GM12878 (cell line): ENCODE data around the gene ADORA2B. TPM values are rescaled to one million over a fixed set of nuclear protein-coding genes. Genes with fewer than 3 reads are reported as not detected.

ENCODE experiments used
- ATAC-seq: fragments of 200-7000 bp; cut with Tn5 transposase; 3 replicates; pipeline ENCODE4 v1.9.1; 2020; ENCODE audit warnings: mild to moderate bottlenecking, moderate library complexity
- BruUV-seq: library from RNA; stranded (reverse); fragments of 400-500 nt; replicated peaks from 2 replicates; lab custom pipeline; 2021; lab: Mats Ljungman, UMichigan
- CTCF ChIA-PET: fragments of 300-600 bp; sonication (Branson Sonifier 250); formaldehyde crosslinking; extraction: SDS; loops from one replicate; lab custom pipeline; 2021; ENCODE audit warnings: inconsistent platforms; lab: Yijun Ruan, JAX
- POLR2A ChIA-PET: fragments of 350-600 bp; formaldehyde crosslinking; extraction: SDS; loops from one replicate; lab custom pipeline; 2021; ENCODE audit warnings: inconsistent platforms; lab: Charles Lee
- RAD21 ChIA-PET: fragments of 300-600 bp; sonication (Branson Sonifier 250); formaldehyde crosslinking; loops from one replicate; lab custom pipeline; 2023; ENCODE audit warnings: antibody characterized with exemption; ENCODE audit not compliant: unreplicated experiment; lab: Charles Lee
- SMC1A ChIA-PET: fragments of 300-600 bp; sonication (Branson Sonifier 250); formaldehyde crosslinking; loops from one replicate; lab custom pipeline; 2023; ENCODE audit not compliant: unreplicated experiment, uncharacterized antibody; lab: Charles Lee
- DNase-seq: peaks from one replicate; pipeline ENCODE4 v3.0.0-alpha.2; 2011; ENCODE audit warnings: low read depth, low spot score
- FAIRE-seq: peaks from 3 replicates; lab custom pipeline; 2011; peaks lifted over from hg19 to GRCh38; lab: Jason Lieb, UNC
- H2AFZ ChIP-seq: 2 replicates; pipeline ENCODE4 v1.6.0; 2011; ENCODE audit warnings: low read depth, low read length, control low read depth; ENCODE audit not compliant: control insufficient read depth
- H3K27ac ChIP-seq: 2 replicates; pipeline ENCODE4 v1.5.1; 2011; ENCODE audit warnings: control low read depth; ENCODE audit not compliant: control insufficient read depth, insufficient read depth
- H3K27me3 ChIP-seq, 2 experiments: replicated peaks in 1 of 2; 2 replicates each; pipeline versions ENCODE4 v1.6.0 to v1.6.1; 2011; ENCODE audit warnings: low read length in 1 of 2; ENCODE audit not compliant: control insufficient read depth in 2 of 2, insufficient read depth in 2 of 2
- H3K36me3 ChIP-seq, 2 experiments: 2 replicates each; pipeline ENCODE4 v1.5.1; 2011; ENCODE audit warnings: low read length in 1 of 2; ENCODE audit not compliant: control insufficient read depth in 2 of 2, insufficient read depth in 2 of 2
- H3K4me1 ChIP-seq: 2 replicates; pipeline ENCODE4 v1.6.1; 2011; ENCODE audit warnings: mild to moderate bottlenecking, low read length, moderate library complexity, mixed read lengths; ENCODE audit not compliant: control insufficient read depth, insufficient read depth
- H3K4me2 ChIP-seq: 2 replicates; pipeline ENCODE4 v1.6.0; 2011; ENCODE audit warnings: control low read depth; ENCODE audit not compliant: control insufficient read depth, insufficient read depth
- H3K4me3 ChIP-seq: fragments of 200-600 bp; sonication (generic); 2 replicates; pipeline ENCODE4 v1.5.1; 2016
- H3K79me2 ChIP-seq: 2 replicates; pipeline ENCODE4 v1.6.0; 2011; ENCODE audit warnings: low read length; ENCODE audit not compliant: control insufficient read depth, insufficient read depth
- H3K9ac ChIP-seq: 2 replicates; pipeline ENCODE4 v1.8.0; 2011; ENCODE audit warnings: low read length, control low read depth, mixed read lengths; ENCODE audit not compliant: control insufficient read depth, insufficient read depth
- H3K9me3 ChIP-seq: replicated peaks from 3 replicates; pipeline ENCODE4 v1.5.1; 2011; ENCODE audit warnings: mild to moderate bottlenecking, low read length; ENCODE audit not compliant: control insufficient read depth, insufficient read depth
- H4K20me1 ChIP-seq: 2 replicates; pipeline ENCODE4 v1.6.0; 2011; ENCODE audit not compliant: control insufficient read depth, insufficient read depth
- BCL3 ChIP-seq: IDR thresholded peaks from 2 replicates; pipeline ENCODE4 v1.6.1; 2011; ENCODE audit warnings: borderline replicate concordance, low read depth, mild to moderate bottlenecking, moderate library complexity, low read length; ENCODE audit not compliant: insufficient read depth, poor library complexity, severe bottlenecking
- ELK1 ChIP-seq: IDR thresholded peaks from 2 replicates; pipeline ENCODE4 v1.6.1; 2012; ENCODE audit warnings: low read depth, low read length, improper control_type of control experiment
- HDAC6 ChIP-seq: fragments of 200-600 bp; sonication (generic); IDR thresholded peaks from one replicate; pipeline ENCODE4 v1.8.0; 2017; ENCODE audit warnings: antibody characterized with exemption; ENCODE audit not compliant: unreplicated experiment
- MYB ChIP-seq: fragments of 150-350 bp; IDR thresholded peaks from 2 replicates; pipeline ENCODE4 v1.6.1; 2014; ENCODE audit warnings: mild to moderate bottlenecking, low read depth, low read length, borderline replicate concordance
- POLR2A ChIP-seq: IDR thresholded peaks from 2 replicates; pipeline ENCODE4 v1.6.1; 2011; ENCODE audit warnings: low read depth, mild to moderate bottlenecking, low read length
- WRNIP1 ChIP-seq: IDR thresholded peaks from 2 replicates; pipeline ENCODE4 v1.6.1; 2011; ENCODE audit warnings: low read depth, low read length, improper control_type of control experiment, borderline replicate concordance
- ZNF384 ChIP-seq: IDR thresholded peaks from 2 replicates; pipeline ENCODE4 v1.6.1; 2012; ENCODE audit warnings: low read depth, mild to moderate bottlenecking, low read length, improper control_type of control experiment, borderline replicate concordance
- ZNF687 ChIP-seq: fragments of 450-650 bp; IDR thresholded peaks from 2 replicates; pipeline ENCODE4 v1.6.1; 2017; ENCODE audit warnings: mild to moderate bottlenecking, moderate library complexity
- WGBS: methylation state at CpG from one replicate; pipeline ENCODE4 v1.1.6; 2016; ENCODE audit warnings: low lambda C conversion rate; ENCODE audit not compliant: insufficient replicate concordance, insufficient coverage; ENCODE audit errors: missing lambda C conversion rate; 5-methylcytosine and 5-hydroxymethylcytosine counted together
- in situ Hi-C: fragments of 300-500 bp; cut with MboI; formaldehyde crosslinking; loops from 9 replicates; pipeline ENCODE4 v1.14.3; 2018; ENCODE audit warnings: mixed read lengths
- intact Hi-C: fragments of 100-400 bp; cut with micrococcal nuclease; formaldehyde crosslinking; loops from one replicate; pipeline ENCODE4 v1.14.2; 2022; ENCODE audit not compliant: unreplicated experiment
- polyA plus RNA-seq, 11 experiments: library from polyadenylated mRNA; depleted of rRNA in 4 of 11; unstranded in 6 of 11; stranded (reverse) in 5 of 11; fragments of >200 nt; fragmentation: Nextera tagmentation in 4 of 11; fragmentation: Illumina TruSeq in 1 of 11; extraction: Ambion mirVana in 4 of 11; extraction: Trizol in 1 of 11; gene quantifications; 1 replicate in 1 of 11; 2 replicates in 10 of 11; pipeline versions ENCODE4 v1.2.1 to v1.2.3, GENCODE V29; 2011 to 2016; ENCODE audit warnings: inconsistent platforms in 2 of 11, missing spikeins in 2 of 11, low read depth in 1 of 11
- total RNA-seq, 4 experiments: library from RNA; depleted of rRNA in 3 of 4; stranded (reverse); fragments of >200 nt in 3 of 4; fragmentation: Illumina TruSeq in 1 of 4; extraction: Trizol in 1 of 4; gene quantifications; 2 replicates each; pipeline versions ENCODE4 v1.2.1 to v1.2.3, GENCODE V29; 2013 to 2021

ADORA2B gene
- total and polyA plus RNA-seq, 10 of the 15 experiments (the other 5 are each of a cell fraction or from before 2014, with no cell fraction given): 0.05 to 0.42 (median 0.17) TPM

GRCh38 chr17:15973834-15974233, 28.9 kb downstream of the ADORA2B start (continued):
- no peak for TF ChIP-seq ZNF687
- no peak for TF ChIP-seq ZNF384
- TF ChIP-seq MYB: no peak
- no peak for TF ChIP-seq ELK1
- no peak for TF ChIP-seq HDAC6
- TF ChIP-seq, all 136 proteins: peak for 0

- H3K4me3 ChIP-seq: no peak overlapping the region
- ChIA-PET RAD21 (no interaction called here), POLR2A (no interaction called here), CTCF (no interaction called here), SMC1A (no interaction called here)
- H3K27me3 ChIP-seq: no peaks in the 10 kb centered on the region
- no peaks in the 10 kb centered on the region for H3K9me3 ChIP-seq
- H3K36me3 ChIP-seq: no peaks in the 10 kb centered on the region
- intact Hi-C loops: no loop called here
- WGBS: 89% methylated on average over 2 of the region's 2 CpGs
- no peak for TF ChIP-seq WRNIP1
- TF ChIP-seq BCL3: no peak
- no peak for TF ChIP-seq POLR2A
- BruUV-seq: no TSS peak
- in situ Hi-C loops: loop anchor here (25.0 kb wide), 2 partner anchors 416 to 716 kb away; partner anchors contain the start of genes PMP22 and TVP23C
- no peak overlapping the region for H2AFZ ChIP-seq
- no peaks in the 10 kb centered on the region for H4K20me1 ChIP-seq
- H3K9ac ChIP-seq: no peak overlapping the region
- ATAC-seq (no peak), FAIRE-seq (no peak), DNase-seq (no peak)
- H3K79me2 ChIP-seq: no peaks in the 10 kb centered on the region
- no peak overlapping the region for H3K27ac ChIP-seq
- H3K4me1 ChIP-seq: peaks cover 17% of the 10 kb centered on the region
- H3K4me2 ChIP-seq: no peak overlapping the region
Observed at GRCh38 chr17:15977894-15978293, 33.0 kb downstream of the ADORA2B start.
